Measurements from ENCODE around the gene PDE7B.
A peak's percentile ranks its signal among the peaks of the same experiment; 100 is the strongest.
"Not testable (repeated sequence)": the region's sequence is repeated elsewhere in the genome, so short reads cannot be mapped to it uniquely, and the experiment has no call there.

PDE7B gene

DNA sequence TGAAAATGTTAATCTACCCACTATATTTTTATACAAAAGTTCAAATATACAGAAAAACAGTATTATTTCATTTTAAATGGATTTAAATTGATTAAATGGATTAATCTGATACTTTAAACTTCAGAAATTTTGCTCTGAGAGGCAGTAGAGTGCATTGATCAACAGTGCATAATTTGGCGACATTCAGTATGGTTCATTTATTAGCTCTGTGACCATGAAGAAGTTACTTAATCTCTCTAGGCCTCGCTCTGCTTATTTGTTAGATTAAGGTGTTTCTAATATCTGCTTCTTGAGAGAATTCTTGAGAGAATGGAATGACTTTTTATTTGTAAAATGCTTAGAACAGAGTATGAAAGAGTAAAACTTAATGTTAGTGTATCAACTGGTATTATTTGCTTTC lies 8.9 kb downstream of the PDE7B start:
- TF ChIP-seq, protein P1, sequence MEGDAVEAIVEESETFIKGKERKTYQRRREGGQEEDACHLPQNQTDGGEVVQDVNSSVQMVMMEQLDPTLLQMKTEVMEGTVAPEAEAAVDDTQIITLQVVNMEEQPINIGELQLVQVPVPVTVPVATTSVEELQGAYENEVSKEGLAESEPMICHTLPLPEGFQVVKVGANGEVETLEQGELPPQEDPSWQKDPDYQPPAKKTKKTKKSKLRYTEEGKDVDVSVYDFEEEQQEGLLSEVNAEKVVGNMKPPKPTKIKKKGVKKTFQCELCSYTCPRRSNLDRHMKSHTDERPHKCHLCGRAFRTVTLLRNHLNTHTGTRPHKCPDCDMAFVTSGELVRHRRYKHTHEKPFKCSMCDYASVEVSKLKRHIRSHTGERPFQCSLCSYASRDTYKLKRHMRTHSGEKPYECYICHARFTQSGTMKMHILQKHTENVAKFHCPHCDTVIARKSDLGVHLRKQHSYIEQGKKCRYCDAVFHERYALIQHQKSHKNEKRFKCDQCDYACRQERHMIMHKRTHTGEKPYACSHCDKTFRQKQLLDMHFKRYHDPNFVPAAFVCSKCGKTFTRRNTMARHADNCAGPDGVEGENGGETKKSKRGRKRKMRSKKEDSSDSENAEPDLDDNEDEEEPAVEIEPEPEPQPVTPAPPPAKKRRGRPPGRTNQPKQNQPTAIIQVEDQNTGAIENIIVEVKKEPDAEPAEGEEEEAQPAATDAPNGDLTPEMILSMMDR (IDR thresholded peaks at IDR 0.05; ENCODE audit: low read depth, low read length): no peak
- no peak for DNase-seq (ENCODE audit: low read depth in 2 of 2)
- no peak overlapping the region for H3K4me3 ChIP-seq (replicated peaks in 1 of 2; ENCODE audit: low read depth in 2 of 2, low read length in 2 of 2)

- H3K4me3 ChIP-seq (replicated peaks in 1 of 2; ENCODE audit: low read depth in 2 of 2, low read length in 2 of 2): no peak overlapping the region
- TF ChIP-seq, protein P1 (IDR thresholded peaks at IDR 0.05; ENCODE audit: low read depth, low read length): no peak
- DNase-seq (ENCODE audit: low read depth in 2 of 2): no peak
Measured at GRCh38 chr6:135861189-135861588, 9.7 kb downstream of the PDE7B start.

DNA sequence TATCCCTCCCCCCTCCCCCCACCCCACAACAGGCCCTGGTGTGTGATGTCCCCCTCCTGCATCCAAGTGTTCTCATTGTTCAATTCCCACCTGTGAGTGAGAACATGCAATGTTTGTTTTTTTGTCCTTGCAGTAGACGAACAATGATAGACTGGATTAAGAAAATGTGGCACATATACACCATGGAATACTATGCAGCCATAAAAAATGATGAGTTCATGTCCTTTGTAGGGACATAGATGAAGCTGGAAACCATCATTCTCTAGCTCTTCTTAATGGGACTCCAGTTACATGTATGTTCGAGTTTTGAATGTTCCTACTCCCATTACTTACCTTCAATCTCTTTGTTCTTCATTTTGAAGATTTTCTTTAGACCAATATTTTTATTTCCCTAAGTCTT lies 13.4 kb downstream of the PDE7B start:
- not testable (repeated sequence) for DNase-seq (ENCODE audit: low read depth in 2 of 2); H3K4me3 ChIP-seq (replicated peaks in 1 of 2; ENCODE audit: low read depth in 2 of 2, low read length in 2 of 2)

GRCh38 chr6:135866445-135867123 lies 15.1 kb downstream of the PDE7B start:
- no peak for DNase-seq (ENCODE audit: low read depth in 2 of 2)
- TF ChIP-seq, protein P1 (IDR thresholded peaks at IDR 0.05; ENCODE audit: low read depth, low read length): no peak
- H3K4me3 ChIP-seq (replicated peaks in 1 of 2; ENCODE audit: low read depth in 2 of 2, low read length in 2 of 2): no peak overlapping the region

- TF ChIP-seq, protein P1 (IDR thresholded peaks at IDR 0.05; ENCODE audit: low read depth, low read length): no peak
Measured at GRCh38 chr6:135867332-135867731, 15.8 kb downstream of the PDE7B start.

DNA sequence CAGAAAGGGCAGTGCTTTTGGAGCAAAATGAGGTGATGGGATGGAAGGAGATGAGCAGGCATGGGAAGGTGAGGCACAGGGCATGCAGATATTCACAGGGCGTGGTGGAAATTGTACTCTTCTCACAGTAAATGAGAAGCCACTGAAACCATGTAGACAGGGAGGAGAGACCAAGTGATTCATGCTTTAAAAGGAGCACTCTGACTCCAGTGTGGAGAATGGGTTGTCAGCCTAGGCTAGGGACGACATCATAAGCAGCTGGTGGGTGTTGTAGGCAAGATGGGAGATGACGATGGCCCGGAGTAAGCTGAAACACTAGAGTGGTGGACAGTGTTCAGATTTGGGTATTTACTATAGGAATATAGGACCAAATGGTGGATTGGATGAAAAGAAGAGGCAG lies 18.4 kb downstream of the PDE7B start:
- TF ChIP-seq, protein P1 (IDR thresholded peaks at IDR 0.05; ENCODE audit: low read depth, low read length): no peak
- DNase-seq (ENCODE audit: low read depth in 2 of 2): peak in 1 of 2 donors; percentile 36
- no peak overlapping the region for H3K4me3 ChIP-seq (replicated peaks in 1 of 2; ENCODE audit: low read depth in 2 of 2, low read length in 2 of 2)

More at GRCh38 chr6:135867332-135867731, 15.8 kb downstream of the PDE7B start:
- no peak overlapping the region for H3K4me3 ChIP-seq (replicated peaks in 1 of 2; ENCODE audit: low read depth in 2 of 2, low read length in 2 of 2)
- DNase-seq (ENCODE audit: low read depth in 2 of 2): no peak

GRCh38 chr6:135870722-135871121 lies 19.2 kb downstream of the PDE7B start:
- peak; percentile 82 to 88 for DNase-seq (ENCODE audit: low read depth in 2 of 2)
- TF ChIP-seq, protein P1 (IDR thresholded peaks at IDR 0.05; ENCODE audit: low read depth, low read length): no peak
- no peak overlapping the region for H3K4me3 ChIP-seq (replicated peaks in 1 of 2; ENCODE audit: low read depth in 2 of 2, low read length in 2 of 2)

All from cardiac fibroblast (primary cell).